Measurements from ENCODE around the gene WDR87.

GRCh38 chr19:37893845-37894575, 12.4 kb downstream of the WDR87 start:
- TF ChIP-seq EZH2 (IDR thresholded peaks at IDR 0.05; ENCODE audit: borderline replicate concordance, low read depth, low read length) (no peak), MCM7 (IDR thresholded peaks at IDR 0.05) (no peak), NCOR1 (IDR thresholded peaks at IDR 0.05) (no peak), COPS2 (conservative IDR thresholded peaks at IDR 0.05) (no peak), ZNF354B (CRISPR knock-in tag; IDR thresholded peaks at IDR 0.05) (no peak), SRSF1 (IDR thresholded peaks at IDR 0.05; ENCODE audit: low read depth, low read length) (no peak), REST (IDR thresholded peaks at IDR 0.05; ENCODE audit: borderline replicate concordance) (no peak), REST (CRISPR knock-in tag; IDR thresholded peaks at IDR 0.05; ENCODE audit: low read depth) (no peak), ZNF224 (CRISPR knock-in tag; IDR thresholded peaks at IDR 0.05) (no peak), NFATC3 (IDR thresholded peaks at IDR 0.05) (no peak), RNF2 (IDR thresholded peaks at IDR 0.05) (no peak), CTCF (IDR thresholded peaks at IDR 0.05 in 2 of 3, conservative IDR thresholded peaks at IDR 0.05 in 1 of 3; ENCODE audit: insufficient read depth in 2 of 3, low read depth in 1 of 3, low read length in 3 of 3) (no peak), TCF3 (CRISPR knock-in tag; IDR thresholded peaks at IDR 0.05) (no peak)

Measured in K562 (cell line).